Esophagus squamous epithelium (tissue), 5 donors: ENCODE data around the gene ASTN1. TPM values are rescaled to one million over a fixed set of nuclear protein-coding genes. Genes with fewer than 3 reads are reported as not detected.

Experiments
- DNase-seq: peaks from one replicate; lab custom pipeline; 2025; lab: John Stamatoyannopoulos, UW
- H3K27ac ChIP-seq, 4 donors: fragments of 200-600 bp; sonication (generic); one replicate each; pipeline ENCODE4 v1.5.1; 2016 to 2019; ENCODE audit warnings: mild to moderate bottlenecking in 1 of 4
- H3K27me3 ChIP-seq, 4 donors: fragments of 200-600 bp; sonication (generic); 1 replicate in 3 of 4; 2 replicates in 1 of 4; pipeline versions ENCODE4 v1.5.1 to v1.6.0; 2017 to 2021; ENCODE audit warnings: antibody characterized with exemption in 1 of 4
- H3K36me3 ChIP-seq, 3 donors: fragments of 200-600 bp; sonication (generic); one replicate each; pipeline ENCODE4 v1.5.1; 2016 to 2019
- H3K4me1 ChIP-seq, 3 donors: fragments of 200-600 bp; sonication (generic); one replicate each; pipeline ENCODE4 v1.5.1; 2017 to 2019
- H3K4me3 ChIP-seq, 4 donors: fragments of 200-600 bp; sonication (generic); 1 replicate in 3 of 4; 2 replicates in 1 of 4; pipeline ENCODE4 v1.5.1; 2016 to 2019; ENCODE audit warnings: mild to moderate bottlenecking in 2 of 4, moderate library complexity in 1 of 4
- H3K9me3 ChIP-seq, 3 donors: fragments of 200-600 bp; sonication (generic); one replicate each; pipeline ENCODE4 v1.5.1; 2016 to 2019
- CTCF ChIP-seq, 6 experiments: fragments of 450-650 bp in 4 of 6; fragments of 200-600 bp in 2 of 6; sonication (generic) in 2 of 6; IDR thresholded peaks; one replicate each; pipeline ENCODE4 v1.5.1; 2016 to 2019; ENCODE audit warnings: antibody characterized with exemption in 6 of 6, mild to moderate bottlenecking in 4 of 6, moderate library complexity in 4 of 6
- POLR2A ChIP-seq, 4 donors: fragments of 450-650 bp; IDR thresholded peaks; one replicate each; pipeline ENCODE4 v1.6.1; 2017; ENCODE audit warnings: antibody characterized with exemption in 4 of 4, mild to moderate bottlenecking in 4 of 4, moderate library complexity in 3 of 4
- WGBS, 2 donors: methylation state at CpG; one replicate each; pipeline ENCODE4 v1.1.5; 2018; 5-methylcytosine and 5-hydroxymethylcytosine counted together
- intact Hi-C: fragments of 100-400 bp; cut with DNase I; formaldehyde crosslinking; loops from one replicate; pipeline ENCODE4 v1.15.0; 2022
- total RNA-seq, 4 donors: library from RNA; depleted of rRNA; stranded (reverse); fragments of >200 nt; gene quantifications; one replicate each; pipeline ENCODE4 v1.1.0, GENCODE V29; 2016
- donor health status: DM: yes; HTN: yes; CAD: no.

The ASTN1 gene
- total RNA-seq, 4 donors from 2014 or later: under 0.01 TPM; not detected in 3

- H3K4me1 ChIP-seq: no peaks in the 10 kb centered on the region
- no peaks in the 10 kb centered on the region for H3K27me3 ChIP-seq
- DNase-seq: no peak
- 38 to 56% methylated on average over 4 of the region's 4 CpGs for WGBS, 2 donors
- intact Hi-C loops: no loop called here
- no peaks in the 10 kb centered on the region for H3K9me3 ChIP-seq
- no peak for TF ChIP-seq POLR2A (IDR thresholded peaks at IDR 0.05)
- TF ChIP-seq CTCF (IDR thresholded peaks at IDR 0.05): no peak
- H3K4me3 ChIP-seq: no peak overlapping the region
- no peak overlapping the region for H3K27ac ChIP-seq
- H3K36me3 ChIP-seq: no peaks in the 10 kb centered on the region
Observed at GRCh38 chr1:177135250-177135649, 29.3 kb downstream of the ASTN1 start.

DNA sequence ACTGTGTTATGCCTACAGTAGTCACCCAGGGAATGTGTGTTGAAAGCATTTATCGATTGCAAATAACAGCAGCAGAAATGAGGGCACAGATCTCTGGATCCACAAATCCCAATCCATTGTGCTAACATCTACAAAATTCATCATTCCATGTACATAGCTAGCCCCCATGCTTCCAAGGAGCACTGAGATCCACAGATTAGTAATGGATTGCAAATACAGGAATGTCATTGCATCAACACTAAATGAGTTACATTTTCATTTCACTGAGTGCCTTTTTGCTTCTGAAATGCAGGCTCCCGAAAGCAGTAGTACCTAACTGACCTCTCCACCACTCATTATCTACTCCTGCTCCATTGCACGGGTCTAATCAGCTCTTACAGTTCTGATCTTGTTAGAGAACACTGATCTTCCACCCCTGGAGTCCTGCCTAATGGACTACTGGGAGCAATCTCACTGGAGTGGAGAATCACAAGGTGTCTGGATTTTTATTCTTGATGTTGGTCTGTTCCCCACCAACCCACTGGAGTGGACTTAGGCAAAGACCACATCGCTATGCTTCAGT, 30.5 kb downstream of the ASTN1 start:
- 70 to 78% methylated on average over 4 of the region's 4 CpGs for WGBS, 2 donors
- Histone ChIP-seq H3K4me3 (no peak overlapping the region), H3K36me3 (no peaks in the 10 kb centered on the region), H3K9me3 (no peaks in the 10 kb centered on the region), H3K27ac (no peak overlapping the region), H3K27me3 (no peaks in the 10 kb centered on the region), H3K4me1 (no peaks in the 10 kb centered on the region)
- no peak for DNase-seq
- intact Hi-C loops: no loop called here
- no peak for TF ChIP-seq CTCF (IDR thresholded peaks at IDR 0.05)
- TF ChIP-seq POLR2A (IDR thresholded peaks at IDR 0.05): no peak

GRCh38 chr1:177132141-177132540, 32.4 kb downstream of the ASTN1 start:
- Histone ChIP-seq H3K36me3 (no peaks in the 10 kb centered on the region), H3K9me3 (no peaks in the 10 kb centered on the region), H3K27ac (no peak overlapping the region), H3K27me3 (no peaks in the 10 kb centered on the region), H3K4me3 (no peak overlapping the region), H3K4me1 (no peaks in the 10 kb centered on the region)
- DNase-seq: no peak
- no peak for TF ChIP-seq POLR2A (IDR thresholded peaks at IDR 0.05)
- no peak for TF ChIP-seq CTCF (IDR thresholded peaks at IDR 0.05)
- 69 to 73% methylated on average over 2 of the region's 2 CpGs for WGBS, 2 donors
- intact Hi-C loops: no loop called here

- Histone ChIP-seq H3K4me3 (no peak overlapping the region), H3K4me1 (no peaks in the 10 kb centered on the region), H3K27me3 (no peaks in the 10 kb centered on the region), H3K9me3 (no peaks in the 10 kb centered on the region), H3K27ac (no peak overlapping the region), H3K36me3 (no peaks in the 10 kb centered on the region)
- DNase-seq: no peak
- WGBS, 2 donors: 36 to 48% methylated on average over 4 of the region's 4 CpGs
- TF ChIP-seq POLR2A (IDR thresholded peaks at IDR 0.05) (no peak), CTCF (IDR thresholded peaks at IDR 0.05) (no peak)
- intact Hi-C loops: no loop called here
Observed at GRCh38 chr1:177131723-177132122, 32.8 kb downstream of the ASTN1 start.

- no peak for DNase-seq
- intact Hi-C loops: no loop called here
- no peaks in the 10 kb centered on the region for H3K9me3 ChIP-seq
- H3K4me3 ChIP-seq: no peak overlapping the region
- no peak overlapping the region for H3K27ac ChIP-seq
- no peaks in the 10 kb centered on the region for H3K27me3 ChIP-seq
- 79 to 86% methylated on average over 5 of the region's 5 CpGs for WGBS, 2 donors
- H3K4me1 ChIP-seq: no peaks in the 10 kb centered on the region
- no peak for TF ChIP-seq POLR2A (IDR thresholded peaks at IDR 0.05)
- TF ChIP-seq CTCF (IDR thresholded peaks at IDR 0.05): no peak
- no peaks in the 10 kb centered on the region for H3K36me3 ChIP-seq
Observed at GRCh38 chr1:177130451-177130945, 34.0 kb downstream of the ASTN1 start.
